GM12878 (cell line): ENCODE data around the gene PERM1. TPM values are rescaled to one million over a fixed set of nuclear protein-coding genes. Genes with fewer than 3 reads are reported as not detected.

ENCODE experiments used
- BMI1 ChIP-seq: fragments of 450-650 bp; IDR thresholded peaks from 2 replicates; pipeline ENCODE4 v1.6.1; 2016; ENCODE audit warnings: mild to moderate bottlenecking, moderate library complexity, borderline replicate concordance
- EED ChIP-seq: sonication (generic); IDR thresholded peaks from 2 replicates; pipeline ENCODE4 v1.6.1; 2016; ENCODE audit warnings: antibody characterized with exemption, low read depth
- NFYA ChIP-seq: IDR thresholded peaks from 2 replicates; pipeline ENCODE4 v1.6.1; 2011; ENCODE audit warnings: low read depth, mild to moderate bottlenecking, low read length, improper control_type of control experiment, borderline replicate concordance
- PBX3 ChIP-seq: IDR thresholded peaks from 2 replicates; pipeline ENCODE4 v1.6.1; 2011; ENCODE audit warnings: mild to moderate bottlenecking, low read depth, low read length, moderate library complexity; ENCODE audit not compliant: insufficient replicate concordance
- POU2F2 ChIP-seq: IDR thresholded peaks from 3 replicates; pipeline ENCODE4 v1.6.1; 2011; ENCODE audit warnings: low read depth, mild to moderate bottlenecking, low read length, borderline replicate concordance
- RAD21 ChIP-seq: IDR thresholded peaks from 2 replicates; pipeline ENCODE4 v1.6.1; 2011; ENCODE audit warnings: mild to moderate bottlenecking, low read depth, low read length, moderate library complexity; ENCODE audit not compliant: insufficient read depth
- SMC3 ChIP-seq: IDR thresholded peaks from 2 replicates; pipeline ENCODE4 v1.6.1; 2011; ENCODE audit warnings: low read length, improper control_type of control experiment, borderline replicate concordance
- SUPT20H ChIP-seq: IDR thresholded peaks from 2 replicates; pipeline ENCODE4 v1.6.1; 2011; ENCODE audit warnings: low read depth, mild to moderate bottlenecking, low read length, moderate library complexity, borderline replicate concordance; ENCODE audit not compliant: control insufficient read depth
- TARDBP ChIP-seq: IDR thresholded peaks from 2 replicates; pipeline ENCODE4 v1.6.1; 2016; ENCODE audit warnings: borderline replicate concordance
- USF1 ChIP-seq: IDR thresholded peaks from 2 replicates; pipeline ENCODE4 v1.6.1; 2011; ENCODE audit warnings: borderline replicate concordance, low read depth, mild to moderate bottlenecking, moderate library complexity, mixed read lengths, low read length; ENCODE audit not compliant: insufficient read depth; ENCODE audit errors: extremely low read length
- ZBED1 ChIP-seq: IDR thresholded peaks from 2 replicates; pipeline ENCODE4 v1.6.1; 2016; ENCODE audit warnings: borderline replicate concordance
- ZBTB40 ChIP-seq: fragments of 450-650 bp; IDR thresholded peaks from 2 replicates; pipeline ENCODE4 v1.6.1; 2016; ENCODE audit warnings: mild to moderate bottlenecking, moderate library complexity, borderline replicate concordance
- ZNF217 ChIP-seq: fragments of 450-650 bp; IDR thresholded peaks from 2 replicates; pipeline ENCODE4 v1.6.1; 2017; ENCODE audit warnings: antibody characterized with exemption, mild to moderate bottlenecking
- polyA plus RNA-seq, 11 experiments: library from polyadenylated mRNA; depleted of rRNA in 4 of 11; unstranded in 6 of 11; stranded (reverse) in 5 of 11; fragments of >200 nt; fragmentation: Nextera tagmentation in 4 of 11; fragmentation: Illumina TruSeq in 1 of 11; extraction: Ambion mirVana in 4 of 11; extraction: Trizol in 1 of 11; gene quantifications; 1 replicate in 1 of 11; 2 replicates in 10 of 11; pipeline versions ENCODE4 v1.2.1 to v1.2.3, GENCODE V29; 2011 to 2016; ENCODE audit warnings: inconsistent platforms in 2 of 11, missing spikeins in 2 of 11, low read depth in 1 of 11
- total RNA-seq, 4 experiments: library from RNA; depleted of rRNA in 3 of 4; stranded (reverse); fragments of >200 nt in 3 of 4; fragmentation: Illumina TruSeq in 1 of 4; extraction: Trizol in 1 of 4; gene quantifications; 2 replicates each; pipeline versions ENCODE4 v1.2.1 to v1.2.3, GENCODE V29; 2013 to 2021
- TF ChIP-seq, protein P1 (sequence below): fragments of 450-650 bp; IDR thresholded peaks from 2 replicates; pipeline ENCODE4 v1.6.1; 2017; ENCODE audit warnings: mild to moderate bottlenecking
- TF ChIP-seq, protein P2 (sequence below): IDR thresholded peaks from 2 replicates; pipeline ENCODE4 v1.6.1; 2012; ENCODE audit warnings: improper control_type of control experiment, low read depth, low read length; ENCODE audit not compliant: insufficient replicate concordance

Gene PERM1
- total and polyA plus RNA-seq, 10 of the 15 experiments (the other 5 are each of a cell fraction or from before 2014, with no cell fraction given), result not detected

GRCh38 chr1:960363-961131 lies 21.3 kb downstream of the PERM1 start, which contains the start of gene KLHL17 (continued):
- TF ChIP-seq PBX3, result peak; percentile 61
- TF ChIP-seq SUPT20H, result no peak
- TF ChIP-seq, protein P1, sequence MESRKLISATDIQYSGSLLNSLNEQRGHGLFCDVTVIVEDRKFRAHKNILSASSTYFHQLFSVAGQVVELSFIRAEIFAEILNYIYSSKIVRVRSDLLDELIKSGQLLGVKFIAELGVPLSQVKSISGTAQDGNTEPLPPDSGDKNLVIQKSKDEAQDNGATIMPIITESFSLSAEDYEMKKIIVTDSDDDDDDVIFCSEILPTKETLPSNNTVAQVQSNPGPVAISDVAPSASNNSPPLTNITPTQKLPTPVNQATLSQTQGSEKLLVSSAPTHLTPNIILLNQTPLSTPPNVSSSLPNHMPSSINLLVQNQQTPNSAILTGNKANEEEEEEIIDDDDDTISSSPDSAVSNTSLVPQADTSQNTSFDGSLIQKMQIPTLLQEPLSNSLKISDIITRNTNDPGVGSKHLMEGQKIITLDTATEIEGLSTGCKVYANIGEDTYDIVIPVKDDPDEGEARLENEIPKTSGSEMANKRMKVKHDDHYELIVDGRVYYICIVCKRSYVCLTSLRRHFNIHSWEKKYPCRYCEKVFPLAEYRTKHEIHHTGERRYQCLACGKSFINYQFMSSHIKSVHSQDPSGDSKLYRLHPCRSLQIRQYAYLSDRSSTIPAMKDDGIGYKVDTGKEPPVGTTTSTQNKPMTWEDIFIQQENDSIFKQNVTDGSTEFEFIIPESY, result no peak
- peak; percentile 93 for TF ChIP-seq ZNF217
- TF ChIP-seq NFYA, result no peak
- no peak for TF ChIP-seq BMI1
- no peak for TF ChIP-seq RAD21
- no peak for TF ChIP-seq ZBTB40
- peak; percentile 37; the same call in 1 of the 2 replicates for TF ChIP-seq EED
- TF ChIP-seq, protein P2, sequence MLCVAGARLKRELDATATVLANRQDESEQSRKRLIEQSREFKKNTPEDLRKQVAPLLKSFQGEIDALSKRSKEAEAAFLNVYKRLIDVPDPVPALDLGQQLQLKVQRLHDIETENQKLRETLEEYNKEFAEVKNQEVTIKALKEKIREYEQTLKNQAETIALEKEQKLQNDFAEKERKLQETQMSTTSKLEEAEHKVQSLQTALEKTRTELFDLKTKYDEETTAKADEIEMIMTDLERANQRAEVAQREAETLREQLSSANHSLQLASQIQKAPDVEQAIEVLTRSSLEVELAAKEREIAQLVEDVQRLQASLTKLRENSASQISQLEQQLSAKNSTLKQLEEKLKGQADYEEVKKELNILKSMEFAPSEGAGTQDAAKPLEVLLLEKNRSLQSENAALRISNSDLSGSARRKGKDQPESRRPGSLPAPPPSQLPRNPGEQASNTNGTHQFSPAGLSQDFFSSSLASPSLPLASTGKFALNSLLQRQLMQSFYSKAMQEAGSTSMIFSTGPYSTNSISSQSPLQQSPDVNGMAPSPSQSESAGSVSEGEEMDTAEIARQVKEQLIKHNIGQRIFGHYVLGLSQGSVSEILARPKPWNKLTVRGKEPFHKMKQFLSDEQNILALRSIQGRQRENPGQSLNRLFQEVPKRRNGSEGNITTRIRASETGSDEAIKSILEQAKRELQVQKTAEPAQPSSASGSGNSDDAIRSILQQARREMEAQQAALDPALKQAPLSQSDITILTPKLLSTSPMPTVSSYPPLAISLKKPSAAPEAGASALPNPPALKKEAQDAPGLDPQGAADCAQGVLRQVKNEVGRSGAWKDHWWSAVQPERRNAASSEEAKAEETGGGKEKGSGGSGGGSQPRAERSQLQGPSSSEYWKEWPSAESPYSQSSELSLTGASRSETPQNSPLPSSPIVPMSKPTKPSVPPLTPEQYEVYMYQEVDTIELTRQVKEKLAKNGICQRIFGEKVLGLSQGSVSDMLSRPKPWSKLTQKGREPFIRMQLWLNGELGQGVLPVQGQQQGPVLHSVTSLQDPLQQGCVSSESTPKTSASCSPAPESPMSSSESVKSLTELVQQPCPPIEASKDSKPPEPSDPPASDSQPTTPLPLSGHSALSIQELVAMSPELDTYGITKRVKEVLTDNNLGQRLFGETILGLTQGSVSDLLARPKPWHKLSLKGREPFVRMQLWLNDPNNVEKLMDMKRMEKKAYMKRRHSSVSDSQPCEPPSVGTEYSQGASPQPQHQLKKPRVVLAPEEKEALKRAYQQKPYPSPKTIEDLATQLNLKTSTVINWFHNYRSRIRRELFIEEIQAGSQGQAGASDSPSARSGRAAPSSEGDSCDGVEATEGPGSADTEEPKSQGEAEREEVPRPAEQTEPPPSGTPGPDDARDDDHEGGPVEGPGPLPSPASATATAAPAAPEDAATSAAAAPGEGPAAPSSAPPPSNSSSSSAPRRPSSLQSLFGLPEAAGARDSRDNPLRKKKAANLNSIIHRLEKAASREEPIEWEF, result no peak
- no peak for TF ChIP-seq ZBED1
- TF ChIP-seq TARDBP, result no peak
- TF ChIP-seq SMC3, result no peak
- no peak for TF ChIP-seq USF1
- no peak for TF ChIP-seq POU2F2
